IPS DF 19.7 (cell line): ENCODE measurements around the gene IGFBP4.

ENCODE experiments used
- DNase-seq: peaks from one replicate; pipeline ENCODE4 v3.0.0-alpha.2; 2013; ENCODE audit warnings: low read depth, low spot score

The IGFBP4 gene

GRCh38 chr17:40471846-40472732, 28.8 kb downstream of the IGFBP4 start:
- no peak for DNase-seq

- DNase-seq = no peak
Observed at GRCh38 chr17:40472733-40473452, 29.6 kb downstream of the IGFBP4 start.

DNA sequence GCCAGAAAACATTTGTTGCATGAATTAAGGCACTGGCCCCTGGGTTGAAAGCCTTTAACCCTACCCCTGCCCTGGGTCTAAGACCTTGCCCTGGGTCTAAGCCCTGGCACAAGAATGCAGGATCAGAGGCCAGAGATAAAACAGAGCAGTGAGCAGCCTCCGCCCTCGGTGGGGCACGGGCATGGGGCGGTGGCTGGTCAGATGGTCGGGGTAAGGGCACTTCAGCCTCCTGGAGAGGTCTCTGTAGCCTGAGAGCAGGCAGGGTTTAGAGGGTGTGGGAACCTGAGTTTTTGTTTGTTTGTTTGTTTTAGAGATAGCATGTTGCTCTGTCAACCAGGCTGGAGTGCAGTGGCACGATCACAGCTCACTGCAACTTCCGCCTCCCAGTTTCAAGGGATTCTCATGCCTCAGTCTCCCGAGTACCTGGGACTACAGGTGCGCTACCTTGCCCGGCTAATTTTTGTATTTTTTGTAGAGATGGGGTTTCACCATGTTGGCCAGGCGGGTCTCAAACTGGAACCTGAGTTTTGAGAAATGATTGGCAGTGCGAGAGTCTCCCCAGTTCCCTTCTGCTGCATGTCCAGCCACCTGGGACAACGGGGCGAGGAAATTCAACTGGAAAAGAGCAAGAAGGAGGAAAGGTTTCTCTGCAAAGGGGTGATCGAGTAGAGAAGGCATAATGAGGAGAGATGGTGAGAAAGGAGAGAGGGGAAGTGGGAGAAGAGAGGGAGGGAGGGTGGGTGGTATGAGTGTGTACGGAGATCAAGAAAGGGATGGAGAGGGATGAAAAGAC, 30.5 kb downstream of the IGFBP4 start:
- DNase-seq = no peak

- no peak for DNase-seq
Observed at GRCh38 chr17:40474419-40475002, 31.3 kb downstream of the IGFBP4 start.

- no peak for DNase-seq
Observed at GRCh38 chr17:40475234-40475908, 32.1 kb downstream of the IGFBP4 start.

DNA sequence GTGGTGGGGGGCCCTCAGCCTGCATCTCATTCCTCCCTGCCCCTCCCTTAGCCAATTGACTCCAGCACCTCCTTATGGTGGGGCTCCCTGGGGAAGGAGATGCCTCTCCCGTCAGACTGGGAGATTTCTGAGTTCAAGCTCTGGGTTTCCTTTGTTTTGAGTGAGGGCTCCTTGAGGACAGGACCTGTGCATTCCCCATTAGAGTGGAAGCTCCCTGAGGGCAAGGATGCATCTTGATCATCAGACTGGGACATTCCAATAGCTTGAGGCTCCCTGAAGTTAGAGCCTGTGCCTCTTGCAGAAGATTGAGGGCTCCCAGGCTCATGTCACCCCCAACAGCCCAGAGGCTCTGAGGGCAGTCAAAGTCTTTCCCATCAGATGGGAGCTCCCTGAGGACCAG, 34.5 kb downstream of the IGFBP4 start:
- no peak for DNase-seq

DNA sequence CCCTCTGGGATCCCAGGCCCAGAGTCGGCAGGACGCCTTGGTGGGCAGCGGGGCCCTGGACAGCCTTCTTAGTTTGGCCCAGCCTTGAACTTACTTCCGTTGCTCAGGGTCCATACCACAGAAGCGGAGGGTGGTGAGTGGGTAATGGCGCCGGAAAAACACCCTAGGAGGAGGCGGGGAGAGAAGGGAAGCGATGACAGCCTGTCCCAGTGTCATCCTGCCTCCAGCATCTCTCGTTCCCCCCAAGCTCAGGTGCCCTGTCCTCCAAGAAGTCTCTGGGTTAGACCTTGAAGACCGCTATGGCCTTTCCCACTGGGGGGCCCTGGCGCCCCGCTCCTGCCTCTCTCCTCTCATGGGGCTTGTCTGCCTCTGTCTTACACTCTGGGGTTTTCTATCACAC, 35.2 kb downstream of the IGFBP4 start:
- no peak for DNase-seq

DNA sequence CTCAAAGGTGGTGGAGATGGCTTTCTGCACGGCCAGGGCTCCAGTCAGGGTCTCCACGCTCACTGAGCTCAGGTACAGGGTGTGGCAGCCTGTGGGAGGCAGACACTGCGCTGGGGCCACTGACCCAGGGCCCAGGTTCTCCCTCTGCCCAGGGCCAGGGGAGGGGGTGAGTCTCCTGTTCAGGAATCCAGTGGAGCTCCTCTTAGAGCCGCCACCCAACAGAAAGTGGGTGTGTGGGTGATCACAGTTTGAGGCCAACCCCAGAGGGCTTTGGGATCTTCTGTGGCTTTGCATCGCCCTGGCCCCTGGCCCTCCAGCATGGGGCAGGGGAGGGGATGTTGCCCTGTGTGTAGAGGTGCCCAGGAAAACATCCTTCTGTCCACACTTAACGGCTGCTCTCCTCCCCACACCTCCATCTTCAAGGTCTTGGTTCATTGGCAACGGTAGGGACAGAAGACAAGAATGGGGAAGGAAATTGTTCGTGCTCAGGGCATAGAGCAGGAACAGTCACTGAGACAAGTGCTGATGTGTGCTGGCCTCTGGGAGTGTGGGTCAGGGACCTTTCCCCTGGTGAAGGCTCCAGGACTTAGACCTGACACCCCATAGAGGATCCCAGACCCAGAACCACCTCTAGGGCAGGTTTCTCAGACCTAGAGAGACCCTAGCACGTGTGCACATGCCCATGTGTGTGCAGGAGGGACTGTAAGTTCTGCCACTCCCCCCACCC, 36.7 kb downstream of the IGFBP4 start:
- no peak for DNase-seq

DNA sequence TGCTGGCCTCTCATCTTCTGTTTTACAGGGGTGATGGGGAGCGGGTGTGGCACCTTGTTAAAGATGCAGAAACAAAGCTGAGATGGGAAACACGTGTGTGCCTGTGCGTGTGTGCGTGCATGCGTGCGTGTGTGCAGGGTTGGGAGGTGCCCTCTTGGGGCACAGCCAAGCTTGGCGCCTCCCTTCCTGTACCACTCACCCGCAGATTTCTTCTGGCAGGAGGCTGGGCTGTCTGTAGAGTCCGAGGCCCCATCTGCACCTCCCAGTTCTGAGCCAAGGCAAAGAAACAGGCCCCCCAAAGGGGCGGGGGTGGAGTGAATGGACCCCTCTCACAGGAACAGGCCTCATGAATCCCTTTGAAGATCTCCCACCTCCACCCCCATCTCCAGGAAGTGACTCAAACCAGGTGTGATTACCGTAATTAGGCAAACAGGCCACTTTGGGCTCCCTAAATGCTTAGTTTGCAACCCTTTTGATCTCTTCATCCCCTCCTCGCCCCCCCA, 37.3 kb downstream of the IGFBP4 start:
- no peak for DNase-seq

DNA sequence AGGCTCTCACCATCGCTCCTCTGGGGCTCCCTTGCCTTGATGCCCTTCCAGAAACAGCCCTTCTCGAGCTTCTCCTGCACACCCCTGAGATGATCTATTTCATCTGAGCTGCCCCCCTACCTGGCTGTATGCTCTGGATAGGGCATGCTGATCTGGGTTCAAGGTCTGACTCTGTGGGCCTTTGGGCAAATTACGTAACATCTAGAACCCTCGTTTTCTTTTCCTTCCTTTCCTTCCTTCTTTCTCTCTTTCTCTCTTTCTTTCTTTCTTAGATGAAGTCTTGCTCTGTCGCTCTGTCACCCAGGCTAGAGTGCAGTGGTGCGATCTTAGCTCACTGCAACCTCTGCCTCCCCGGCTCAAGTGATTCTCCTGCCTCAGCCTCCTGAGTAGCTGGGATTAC, 37.9 kb downstream of the IGFBP4 start:
- DNase-seq = no peak

GRCh38 chr17:40482722-40483121, 39.5 kb downstream of the IGFBP4 start:
- no peak for DNase-seq

DNA sequence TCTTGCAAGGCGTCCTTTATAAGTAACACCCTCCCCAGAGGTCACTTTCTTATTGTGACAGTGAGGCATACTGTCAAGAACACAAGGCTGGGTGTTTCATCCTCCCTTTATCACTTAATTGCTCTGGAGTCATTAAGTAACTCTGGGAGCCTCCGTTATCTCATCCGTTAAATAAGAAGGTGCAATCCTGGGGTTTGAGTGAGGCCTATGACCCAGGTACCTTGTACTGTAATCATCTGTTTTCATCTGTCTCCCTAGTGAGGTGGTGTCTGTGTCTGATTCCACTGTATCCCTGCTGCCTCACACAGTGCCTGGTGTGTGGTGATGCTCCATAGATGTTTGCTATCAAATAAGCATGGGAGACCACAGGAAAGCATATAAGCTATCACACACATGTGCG, 40.4 kb downstream of the IGFBP4 start:
- no peak for DNase-seq

DNA sequence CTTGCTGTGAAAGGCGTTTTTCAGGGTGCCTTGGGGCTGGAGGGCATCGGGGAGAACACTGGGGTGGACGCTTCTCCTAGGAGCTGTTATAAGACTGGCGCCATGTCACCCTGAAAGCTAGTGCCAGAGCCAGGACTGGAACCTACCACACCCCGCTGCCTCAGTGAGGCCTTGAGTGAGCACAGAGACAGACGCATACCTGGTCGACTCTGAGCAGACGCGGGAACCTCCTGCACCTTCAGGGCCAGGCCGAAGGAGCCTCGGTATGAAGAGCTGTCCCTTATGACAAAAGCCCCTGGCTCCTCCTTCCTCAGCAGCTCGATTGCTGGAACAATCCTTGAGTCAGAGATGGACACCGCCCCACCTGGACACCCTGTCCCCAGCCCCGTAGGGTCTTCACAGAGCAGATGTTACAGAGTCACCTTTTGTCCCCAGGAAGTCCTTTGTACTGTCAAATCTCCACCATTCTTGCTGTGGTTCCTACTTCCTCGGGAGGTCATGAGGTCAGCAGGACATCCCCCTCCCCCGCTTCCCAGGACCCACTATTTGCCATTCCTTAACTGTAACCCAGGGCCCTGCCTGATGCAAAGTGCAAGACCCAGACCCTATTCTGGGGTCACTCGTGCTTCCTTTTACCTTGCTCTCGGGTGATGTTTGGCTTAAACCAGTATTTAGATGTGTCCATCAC, 41.2 kb downstream of the IGFBP4 start:
- no peak for DNase-seq

- DNase-seq = no peak
Observed at GRCh38 chr17:40484973-40485530, 41.8 kb downstream of the IGFBP4 start.

- DNase-seq = no peak
Observed at GRCh38 chr17:40485851-40486521, 42.7 kb downstream of the IGFBP4 start.

DNA sequence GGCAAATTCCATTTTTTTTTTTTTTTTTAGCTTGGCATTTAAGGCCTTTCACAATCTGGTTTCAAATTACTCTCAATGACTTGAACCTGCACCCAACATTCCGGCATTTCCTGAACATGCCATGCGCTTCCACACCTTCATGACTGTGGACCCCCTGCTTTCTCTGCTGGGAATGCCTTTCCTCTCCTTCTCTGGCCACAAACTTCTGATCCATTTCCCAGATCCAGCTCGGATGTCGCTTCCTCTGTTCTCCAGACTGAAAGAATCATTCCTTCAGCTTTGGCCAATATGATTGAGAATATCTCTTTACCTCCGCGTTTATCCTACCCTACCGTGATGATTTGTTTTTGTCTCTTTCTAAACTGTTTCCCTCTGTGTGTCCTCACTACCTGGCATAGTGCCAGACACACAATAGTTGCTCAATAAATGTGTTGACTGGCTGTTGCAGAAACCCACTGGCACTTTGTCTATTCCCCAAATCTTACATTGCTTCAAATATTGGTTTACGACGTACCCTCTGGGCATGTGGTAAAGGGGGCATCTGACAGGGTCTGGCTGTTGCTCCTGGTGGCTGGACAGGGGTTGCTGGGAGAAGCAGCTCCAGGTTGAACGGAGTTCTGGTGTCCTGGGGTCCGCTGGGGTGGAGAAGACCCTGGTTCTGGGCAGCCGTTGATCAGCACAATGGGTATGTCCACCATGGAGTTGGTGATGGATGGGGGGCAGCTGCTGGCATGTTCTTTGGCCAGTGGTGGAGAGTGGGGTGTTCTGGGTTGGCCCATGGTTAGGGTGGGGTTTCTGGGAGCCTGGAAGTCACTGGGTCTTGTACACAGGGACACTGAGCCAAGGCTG, 43.5 kb downstream of the IGFBP4 start:
- no peak for DNase-seq

DNA sequence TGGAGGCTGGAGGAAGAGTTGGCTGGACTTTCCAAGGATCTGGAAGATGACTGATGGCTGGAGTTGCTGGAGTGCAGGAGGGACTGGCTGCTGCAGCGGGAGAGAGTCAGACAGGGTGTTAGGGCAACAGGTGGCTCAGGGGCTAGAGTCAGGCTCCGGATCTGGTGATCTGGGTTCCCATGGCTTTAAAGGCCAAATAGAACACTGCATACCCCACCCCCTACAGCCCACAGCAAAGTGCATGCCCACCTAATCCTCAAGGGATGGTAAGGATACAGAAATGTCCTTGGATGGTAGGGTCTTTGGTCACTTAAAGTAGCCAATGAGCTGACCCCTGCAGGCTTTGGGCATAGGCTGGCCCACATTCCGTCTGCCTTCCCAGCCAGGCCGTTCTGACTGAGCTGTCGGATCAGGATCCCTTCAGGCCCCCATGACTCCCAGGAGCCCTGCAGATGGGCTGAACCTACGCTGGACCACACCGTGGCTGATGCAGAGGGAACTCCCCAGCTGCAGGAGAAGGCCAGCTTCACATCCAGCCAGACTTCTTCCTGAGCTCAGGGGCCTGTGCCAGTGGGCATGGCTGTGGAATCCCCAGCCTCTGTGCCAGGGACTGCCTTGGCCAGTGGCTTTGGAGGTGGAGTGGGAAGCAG, 44.2 kb downstream of the IGFBP4 start:
- DNase-seq = no peak
